Adrenal gland (tissue), 5 donors: ENCODE results near the gene MLLT6.

Source experiments
- CTCF ChIP-seq, 6 experiments: fragments of 450-650 bp in 4 of 6; fragments of 200-600 bp in 2 of 6; sonication (generic) in 1 of 6; IDR thresholded peaks; 1 replicate in 5 of 6; 2 replicates in 1 of 6; pipeline versions ENCODE4 v1.5.1 to v1.8.0; 2016 to 2021; ENCODE audit warnings: antibody characterized with exemption in 6 of 6, mild to moderate bottlenecking in 2 of 6, moderate library complexity in 1 of 6
- POLR2A ChIP-seq, 2 donors: fragments of 450-650 bp; IDR thresholded peaks; one replicate each; pipeline ENCODE4 v1.6.1; 2017; ENCODE audit warnings: antibody characterized with exemption in 2 of 2, mild to moderate bottlenecking in 2 of 2, moderate library complexity in 1 of 2
- donor health status: DM: no; HTN: no; CAD: no.

- TF ChIP-seq POLR2A (IDR thresholded peaks at IDR 0.05) (no peak), CTCF (IDR thresholded peaks at IDR 0.05) (no peak)
Measured at GRCh38 chr17:38768417-38768816, 63.3 kb downstream of the MLLT6 start.
